H1 (cell line): ENCODE results near the gene NOX5. TPM values are rescaled to one million over a fixed set of nuclear protein-coding genes. Genes with fewer than 3 reads are reported as not detected.

Experiments
- BACH1 ChIP-seq: IDR thresholded peaks from 2 replicates; pipeline ENCODE4 v1.6.1; 2012; ENCODE audit warnings: low read length, improper control_type of control experiment
- EZH2 ChIP-seq: fragments of 200-600 bp; sonication (generic); IDR thresholded peaks from 2 replicates; pipeline ENCODE4 v1.7.1; 2012; ENCODE audit warnings: low read depth, mild to moderate bottlenecking, moderate library complexity, low read length, inconsistent platforms; ENCODE audit not compliant: severe bottlenecking
- KDM1A ChIP-seq: fragments of 200-600, 300-600 bp; sonication (generic); IDR thresholded peaks from 2 replicates; pipeline ENCODE4 v1.7.1; 2016; ENCODE audit warnings: mild to moderate bottlenecking, low read length, borderline replicate concordance
- PHF8 ChIP-seq: fragments of 200-600 bp; sonication (generic); conservative IDR thresholded peaks from 2 replicates; pipeline ENCODE4 v1.7.1; 2012; ENCODE audit warnings: low read depth, mild to moderate bottlenecking, inconsistent platforms, low read length, moderate library complexity
- SAP30 ChIP-seq: fragments of 300-600 bp; sonication (generic); IDR thresholded peaks from 2 replicates; pipeline ENCODE4 v1.7.1; 2012; ENCODE audit warnings: low read length, moderate library complexity, mild to moderate bottlenecking, inconsistent platforms; ENCODE audit not compliant: insufficient read depth, insufficient replicate concordance
- SP1 ChIP-seq: IDR thresholded peaks from 2 replicates; pipeline ENCODE4 v1.6.1; 2011; ENCODE audit warnings: low read depth, low read length
- SP4 ChIP-seq: IDR thresholded peaks from 2 replicates; pipeline ENCODE4 v1.6.1; 2012; ENCODE audit warnings: low read length, inconsistent platforms
- ZNF274 ChIP-seq: IDR thresholded peaks from 2 replicates; pipeline ENCODE4 v1.7.0; 2012; ENCODE audit warnings: low read length, borderline replicate concordance; ENCODE audit errors: extremely low read depth
- polyA plus RNA-seq, 7 experiments: library from polyadenylated mRNA; depleted of rRNA in 3 of 7; stranded (reverse) in 5 of 7; unstranded in 2 of 7; fragments of >200 nt in 5 of 7; fragments of 200-250 nt in 2 of 7; gene quantifications; 1 replicate in 5 of 7; 2 replicates in 1 of 7; 4 replicates in 1 of 7; pipeline versions ENCODE4 v1.2.1 to v1.2.3, GENCODE V29; 2011 to 2013; ENCODE audit warnings: missing spikeins in 2 of 7, mixed read lengths in 2 of 7
- total RNA-seq: library from RNA; stranded (reverse); fragmentation: NEBNext Ultra II Directional; extraction: Animal tissue kit (Norgen Biotek cat#: 25700); gene quantifications from 2 replicates; pipeline ENCODE4 v1.2.1, GENCODE V29; 2021
- TF ChIP-seq, protein P1 (sequence below): fragments of 300-600 bp; sonication (generic); IDR thresholded peaks from 2 replicates; pipeline ENCODE4 v1.7.1; 2012; ENCODE audit warnings: low read length, moderate library complexity, mild to moderate bottlenecking, inconsistent platforms; ENCODE audit not compliant: insufficient replicate concordance

The NOX5 gene
- total and polyA plus RNA-seq, 2 of the 8 experiments (the other 6 are each of a cell fraction or from before 2014, with no cell fraction given) = under 0.01 TPM; not detected in 1

DNA sequence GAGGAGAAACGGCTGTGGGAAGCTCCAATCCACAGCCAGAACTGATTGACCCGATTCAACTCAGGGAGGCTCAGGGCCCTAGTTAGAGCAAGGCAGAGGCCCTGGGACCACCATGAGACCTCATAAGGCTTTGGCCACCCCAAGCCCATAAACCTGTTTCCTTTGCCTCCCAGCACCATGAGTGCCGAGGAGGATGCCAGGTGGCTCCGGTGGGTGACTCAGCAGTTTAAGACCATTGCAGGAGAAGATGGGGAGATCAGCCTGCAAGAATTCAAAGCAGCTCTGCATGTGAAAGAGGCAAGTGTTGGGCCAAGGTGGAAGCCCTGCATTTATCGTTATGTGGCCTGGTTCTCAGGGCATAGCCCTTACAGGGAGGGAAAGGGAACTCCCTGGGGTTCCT is 11.9 kb downstream of the NOX5 start (continued):
- TF ChIP-seq, protein P1, sequence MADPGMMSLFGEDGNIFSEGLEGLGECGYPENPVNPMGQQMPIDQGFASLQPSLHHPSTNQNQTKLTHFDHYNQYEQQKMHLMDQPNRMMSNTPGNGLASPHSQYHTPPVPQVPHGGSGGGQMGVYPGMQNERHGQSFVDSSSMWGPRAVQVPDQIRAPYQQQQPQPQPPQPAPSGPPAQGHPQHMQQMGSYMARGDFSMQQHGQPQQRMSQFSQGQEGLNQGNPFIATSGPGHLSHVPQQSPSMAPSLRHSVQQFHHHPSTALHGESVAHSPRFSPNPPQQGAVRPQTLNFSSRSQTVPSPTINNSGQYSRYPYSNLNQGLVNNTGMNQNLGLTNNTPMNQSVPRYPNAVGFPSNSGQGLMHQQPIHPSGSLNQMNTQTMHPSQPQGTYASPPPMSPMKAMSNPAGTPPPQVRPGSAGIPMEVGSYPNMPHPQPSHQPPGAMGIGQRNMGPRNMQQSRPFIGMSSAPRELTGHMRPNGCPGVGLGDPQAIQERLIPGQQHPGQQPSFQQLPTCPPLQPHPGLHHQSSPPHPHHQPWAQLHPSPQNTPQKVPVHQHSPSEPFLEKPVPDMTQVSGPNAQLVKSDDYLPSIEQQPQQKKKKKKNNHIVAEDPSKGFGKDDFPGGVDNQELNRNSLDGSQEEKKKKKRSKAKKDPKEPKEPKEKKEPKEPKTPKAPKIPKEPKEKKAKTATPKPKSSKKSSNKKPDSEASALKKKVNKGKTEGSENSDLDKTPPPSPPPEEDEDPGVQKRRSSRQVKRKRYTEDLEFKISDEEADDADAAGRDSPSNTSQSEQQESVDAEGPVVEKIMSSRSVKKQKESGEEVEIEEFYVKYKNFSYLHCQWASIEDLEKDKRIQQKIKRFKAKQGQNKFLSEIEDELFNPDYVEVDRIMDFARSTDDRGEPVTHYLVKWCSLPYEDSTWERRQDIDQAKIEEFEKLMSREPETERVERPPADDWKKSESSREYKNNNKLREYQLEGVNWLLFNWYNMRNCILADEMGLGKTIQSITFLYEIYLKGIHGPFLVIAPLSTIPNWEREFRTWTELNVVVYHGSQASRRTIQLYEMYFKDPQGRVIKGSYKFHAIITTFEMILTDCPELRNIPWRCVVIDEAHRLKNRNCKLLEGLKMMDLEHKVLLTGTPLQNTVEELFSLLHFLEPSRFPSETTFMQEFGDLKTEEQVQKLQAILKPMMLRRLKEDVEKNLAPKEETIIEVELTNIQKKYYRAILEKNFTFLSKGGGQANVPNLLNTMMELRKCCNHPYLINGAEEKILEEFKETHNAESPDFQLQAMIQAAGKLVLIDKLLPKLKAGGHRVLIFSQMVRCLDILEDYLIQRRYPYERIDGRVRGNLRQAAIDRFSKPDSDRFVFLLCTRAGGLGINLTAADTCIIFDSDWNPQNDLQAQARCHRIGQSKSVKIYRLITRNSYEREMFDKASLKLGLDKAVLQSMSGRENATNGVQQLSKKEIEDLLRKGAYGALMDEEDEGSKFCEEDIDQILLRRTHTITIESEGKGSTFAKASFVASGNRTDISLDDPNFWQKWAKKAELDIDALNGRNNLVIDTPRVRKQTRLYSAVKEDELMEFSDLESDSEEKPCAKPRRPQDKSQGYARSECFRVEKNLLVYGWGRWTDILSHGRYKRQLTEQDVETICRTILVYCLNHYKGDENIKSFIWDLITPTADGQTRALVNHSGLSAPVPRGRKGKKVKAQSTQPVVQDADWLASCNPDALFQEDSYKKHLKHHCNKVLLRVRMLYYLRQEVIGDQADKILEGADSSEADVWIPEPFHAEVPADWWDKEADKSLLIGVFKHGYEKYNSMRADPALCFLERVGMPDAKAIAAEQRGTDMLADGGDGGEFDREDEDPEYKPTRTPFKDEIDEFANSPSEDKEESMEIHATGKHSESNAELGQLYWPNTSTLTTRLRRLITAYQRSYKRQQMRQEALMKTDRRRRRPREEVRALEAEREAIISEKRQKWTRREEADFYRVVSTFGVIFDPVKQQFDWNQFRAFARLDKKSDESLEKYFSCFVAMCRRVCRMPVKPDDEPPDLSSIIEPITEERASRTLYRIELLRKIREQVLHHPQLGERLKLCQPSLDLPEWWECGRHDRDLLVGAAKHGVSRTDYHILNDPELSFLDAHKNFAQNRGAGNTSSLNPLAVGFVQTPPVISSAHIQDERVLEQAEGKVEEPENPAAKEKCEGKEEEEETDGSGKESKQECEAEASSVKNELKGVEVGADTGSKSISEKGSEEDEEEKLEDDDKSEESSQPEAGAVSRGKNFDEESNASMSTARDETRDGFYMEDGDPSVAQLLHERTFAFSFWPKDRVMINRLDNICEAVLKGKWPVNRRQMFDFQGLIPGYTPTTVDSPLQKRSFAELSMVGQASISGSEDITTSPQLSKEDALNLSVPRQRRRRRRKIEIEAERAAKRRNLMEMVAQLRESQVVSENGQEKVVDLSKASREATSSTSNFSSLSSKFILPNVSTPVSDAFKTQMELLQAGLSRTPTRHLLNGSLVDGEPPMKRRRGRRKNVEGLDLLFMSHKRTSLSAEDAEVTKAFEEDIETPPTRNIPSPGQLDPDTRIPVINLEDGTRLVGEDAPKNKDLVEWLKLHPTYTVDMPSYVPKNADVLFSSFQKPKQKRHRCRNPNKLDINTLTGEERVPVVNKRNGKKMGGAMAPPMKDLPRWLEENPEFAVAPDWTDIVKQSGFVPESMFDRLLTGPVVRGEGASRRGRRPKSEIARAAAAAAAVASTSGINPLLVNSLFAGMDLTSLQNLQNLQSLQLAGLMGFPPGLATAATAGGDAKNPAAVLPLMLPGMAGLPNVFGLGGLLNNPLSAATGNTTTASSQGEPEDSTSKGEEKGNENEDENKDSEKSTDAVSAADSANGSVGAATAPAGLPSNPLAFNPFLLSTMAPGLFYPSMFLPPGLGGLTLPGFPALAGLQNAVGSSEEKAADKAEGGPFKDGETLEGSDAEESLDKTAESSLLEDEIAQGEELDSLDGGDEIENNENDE = no peak
- no peak for TF ChIP-seq SAP30
- no peak for TF ChIP-seq ZNF274
- TF ChIP-seq SP1 = no peak
- TF ChIP-seq KDM1A = no peak
- peak; percentile 83 for TF ChIP-seq BACH1
- no peak for TF ChIP-seq SP4
- TF ChIP-seq EZH2 = no peak
- no peak for TF ChIP-seq PHF8
